Epithelial cell of proximal tubule (primary cell): Measurements from ENCODE around the gene OR5H6. TPM values are rescaled to one million over a fixed set of nuclear protein-coding genes. Genes with fewer than 3 reads are reported as not detected.
"Not testable (repeated sequence)": the region's sequence is repeated elsewhere in the genome, so short reads cannot be mapped to it uniquely, and the experiment has no call there.

Experiments
- DNase-seq: peaks from one replicate; pipeline ENCODE4 v3.0.0-alpha.2; 2011; ENCODE audit warnings: low read depth
- H3K4me3 ChIP-seq: 2 replicates; pipeline ENCODE4 v1.5.1; 2011; ENCODE audit warnings: low read depth, mild to moderate bottlenecking, low read length
- CTCF ChIP-seq: conservative IDR thresholded peaks from 2 replicates; pipeline ENCODE4 v1.5.1; 2012; ENCODE audit warnings: low read depth, mild to moderate bottlenecking, low read length
- total RNA-seq: library from RNA; depleted of rRNA; stranded (reverse); fragments of >200 nt; gene quantifications from 2 replicates; pipeline ENCODE4 v1.2.3, GENCODE V29; 2015

The OR5H6 gene
- total RNA-seq, 1 donor from 2014 or later: not detected

- no peak for TF ChIP-seq CTCF
- no peak for DNase-seq
- H3K4me3 ChIP-seq: no peak overlapping the region
These were observed 20.2 kb upstream of the OR5H6 start for GRCh38 chr3:98243843-98244242.

GRCh38 chr3:98246142-98246541, 17.9 kb upstream of the OR5H6 start:
- DNase-seq: no peak
- no peak overlapping the region for H3K4me3 ChIP-seq
- no peak for TF ChIP-seq CTCF

DNA sequence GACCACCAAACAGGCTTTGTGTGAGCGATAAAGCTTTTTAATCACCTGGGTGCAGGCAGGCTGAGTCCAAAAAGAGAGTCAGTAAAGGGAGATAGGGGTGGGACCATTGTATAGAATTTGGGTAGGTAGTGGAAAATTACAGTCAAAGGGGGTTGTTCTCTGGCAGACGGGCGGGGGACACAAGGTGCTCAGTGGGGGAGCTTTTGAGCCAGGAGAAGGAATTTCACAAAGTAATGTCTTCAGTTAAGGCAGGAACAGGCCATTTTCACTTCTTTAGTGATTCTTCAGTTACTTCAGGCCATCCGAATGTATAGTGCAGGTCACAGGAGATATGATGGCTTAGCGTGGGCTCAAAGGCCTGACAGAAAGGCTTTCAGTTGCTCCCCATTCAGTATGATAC, 8.0 kb upstream of the OR5H6 start:
- DNase-seq, H3K4me3 ChIP-seq: not testable (repeated sequence)

GRCh38 chr3:98259707-98260106, 4.3 kb upstream of the OR5H6 start:
- peak; percentile 29 for TF ChIP-seq CTCF
- no peak overlapping the region for H3K4me3 ChIP-seq
- no peak for DNase-seq

DNA sequence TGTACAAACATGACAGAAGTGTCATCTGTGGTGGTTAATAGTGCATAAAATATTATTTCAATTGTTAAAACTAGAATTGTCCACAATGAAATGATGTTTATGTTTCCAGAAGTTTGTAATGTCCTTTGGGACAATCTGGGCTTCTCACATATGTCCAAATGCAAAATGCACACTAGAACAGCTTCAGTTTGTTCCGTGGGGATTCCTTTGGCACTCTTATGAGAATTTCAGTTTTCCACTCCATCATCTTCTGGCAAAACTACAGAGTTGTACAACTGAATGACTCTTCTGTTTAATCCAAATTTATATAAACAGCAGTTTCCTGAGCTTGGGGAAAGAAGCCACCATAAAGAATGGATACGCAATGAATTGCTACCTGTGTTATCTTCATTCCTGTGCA, 2.0 kb upstream of the OR5H6 start:
- TF ChIP-seq CTCF: no peak
- no peak for DNase-seq
- no peak overlapping the region for H3K4me3 ChIP-seq

GRCh38 chr3:98269846-98270245, 5.8 kb downstream of the OR5H6 start:
- H3K4me3 ChIP-seq: no peak overlapping the region
- TF ChIP-seq CTCF: no peak

DNA sequence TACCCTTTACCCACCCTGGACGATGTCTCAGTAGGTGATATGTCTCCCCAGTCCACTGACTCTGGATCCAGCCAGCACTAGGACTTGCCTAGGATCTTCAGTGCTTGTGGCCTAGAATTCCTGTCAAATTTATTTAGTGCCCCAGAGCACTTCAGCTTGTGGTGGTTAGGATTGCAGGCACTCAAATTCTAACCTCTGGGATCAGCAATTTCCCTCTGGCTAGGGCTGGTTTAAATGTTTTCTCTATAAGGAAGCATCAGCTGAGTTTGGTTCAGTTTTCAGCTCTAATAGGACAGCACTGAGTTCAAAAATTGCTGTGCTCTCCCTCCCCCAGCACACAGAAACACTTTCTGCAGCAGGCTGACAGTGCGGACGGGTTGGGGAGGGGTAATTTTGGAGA, 8.1 kb downstream of the OR5H6 start:
- no peak for DNase-seq
- no peak overlapping the region for H3K4me3 ChIP-seq
- TF ChIP-seq CTCF: no peak

More at GRCh38 chr3:98269846-98270245, 5.8 kb downstream of the OR5H6 start:
- DNase-seq: no peak

DNA sequence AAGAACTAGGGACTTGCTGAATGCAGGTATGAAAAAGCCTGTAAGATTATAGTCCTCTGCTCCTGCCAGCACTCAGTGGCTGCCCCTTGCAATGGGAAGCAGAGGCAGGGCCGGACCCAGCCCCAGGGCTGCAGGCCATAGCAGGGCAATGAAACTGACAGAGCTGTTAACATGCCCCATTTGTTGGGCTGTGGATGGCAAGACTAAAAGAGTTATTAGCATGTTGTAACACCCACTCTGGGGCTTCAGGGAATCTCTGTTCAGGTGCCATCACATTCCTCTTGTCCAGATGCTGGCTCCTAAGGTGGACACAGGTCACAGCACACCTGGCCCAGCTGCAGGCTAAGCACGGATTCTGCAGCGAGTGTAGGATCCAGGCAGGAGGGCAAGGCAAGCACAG, 10.9 kb downstream of the OR5H6 start:
- no peak for TF ChIP-seq CTCF
- DNase-seq: no peak
- H3K4me3 ChIP-seq: no peak overlapping the region
